HepG2 (cell line): Measurements from ENCODE around the gene PRR15L. TPM values are rescaled to one million over a fixed set of nuclear protein-coding genes. Genes with fewer than 3 reads are reported as not detected.

Experiments used
- DNMT1 ChIP-seq: sonication (generic); formaldehyde crosslinking; IDR thresholded peaks from 2 replicates; pipeline ENCODE4 v1.5.1; 2020; ENCODE audit warnings: mild to moderate bottlenecking, missing genetic modification reagents
- FIP1L1 ChIP-seq: fragments of 200-400 bp; formaldehyde crosslinking; IDR thresholded peaks from 2 replicates; pipeline ENCODE4 v1.6.1; 2018; ENCODE audit warnings: low read depth, mild to moderate bottlenecking, low read length, moderate library complexity, borderline replicate concordance; ENCODE audit not compliant: insufficient read depth
- HBP1 ChIP-seq: IDR thresholded peaks from 2 replicates; pipeline ENCODE4 v1.6.1; 2016; ENCODE audit warnings: low read depth, control low read depth
- KLF9 ChIP-seq: IDR thresholded peaks from 2 replicates; pipeline ENCODE4 v1.6.1; 2016; ENCODE audit warnings: low read depth
- MIXL1 ChIP-seq: IDR thresholded peaks from 2 replicates; pipeline ENCODE4 v1.6.1; 2016
- PHF20 ChIP-seq: sonication (generic); formaldehyde crosslinking; IDR thresholded peaks from 2 replicates; pipeline ENCODE4 v1.5.0; 2020; ENCODE audit warnings: mild to moderate bottlenecking, missing genetic modification reagents
- SOX5 ChIP-seq: IDR thresholded peaks from 2 replicates; pipeline ENCODE4 v1.6.1; 2016; ENCODE audit warnings: borderline replicate concordance
- TBP ChIP-seq: sonication (generic); formaldehyde crosslinking; IDR thresholded peaks from 2 replicates; pipeline ENCODE4 v1.5.0; 2020; ENCODE audit warnings: missing genetic modification reagents
- TEAD3 ChIP-seq: optimal IDR thresholded peaks from 2 replicates; pipeline ENCODE3; 2016; ENCODE audit warnings: borderline replicate concordance
- ZBTB26 ChIP-seq: IDR thresholded peaks from 2 replicates; pipeline ENCODE4 v1.6.1; 2016; ENCODE audit warnings: missing compliant biosample characterization, missing genetic modification reagents, borderline replicate concordance
- ZNF207 ChIP-seq: fragments of 450-650 bp; IDR thresholded peaks from 2 replicates; pipeline ENCODE4 v1.6.1; 2016; ENCODE audit warnings: antibody characterized with exemption, borderline replicate concordance
- ZNF3 ChIP-seq: IDR thresholded peaks from 2 replicates; pipeline ENCODE4 v1.7.0; 2017; ENCODE audit warnings: inconsistent platforms
- ZNF75D ChIP-seq: sonication (generic); formaldehyde crosslinking; IDR thresholded peaks from 2 replicates; pipeline ENCODE4 v1.8.1; 2023; ENCODE audit warnings: missing genetic modification reagents, mild to moderate bottlenecking, borderline replicate concordance
- ZNF770 ChIP-seq: sonication (generic); formaldehyde crosslinking; IDR thresholded peaks from 2 replicates; pipeline ENCODE4 v1.5.0; 2020; ENCODE audit warnings: mild to moderate bottlenecking, missing genetic modification reagents
- polyA plus RNA-seq, 8 experiments: library from polyadenylated mRNA; depleted of rRNA in 3 of 8; stranded (reverse) in 7 of 8; unstranded in 1 of 8; fragments of >200 nt; fragmentation: Illumina TruSeq in 4 of 8; extraction: Trizol in 4 of 8; gene quantifications; 2 replicates each; pipeline versions ENCODE4 v1.2.1 to v1.2.3, GENCODE V29; 2011 to 2016; ENCODE audit warnings: low read depth in 4 of 8, missing spikeins in 1 of 8, mixed read lengths in 1 of 8; ENCODE audit not compliant: insufficient read depth in 1 of 8
- total RNA-seq, 5 experiments: library from RNA; depleted of rRNA; stranded (reverse); fragments of >200 nt; fragmentation: Illumina TruSeq; extraction: Trizol; gene quantifications; 2 replicates each; pipeline ENCODE4 v1.2.3, GENCODE V29; 2016; ENCODE audit warnings: low read depth in 1 of 5
- TF ChIP-seq, protein P1 (sequence below): sonication (generic); formaldehyde crosslinking; IDR thresholded peaks from 2 replicates; pipeline ENCODE4 v1.4.0; 2020; ENCODE audit warnings: mild to moderate bottlenecking, missing genetic modification reagents, borderline replicate concordance
- TF ChIP-seq, protein P2 (sequence below), 2 experiments: sonication (generic) in 1 of 2; formaldehyde crosslinking in 1 of 2; IDR thresholded peaks; 2 replicates each; pipeline versions ENCODE4 v1.6.1 to v1.9.0; 2014 to 2022; ENCODE audit warnings: antibody characterized with exemption in 1 of 2, borderline replicate concordance in 1 of 2, inconsistent platforms in 1 of 2, low read depth in 1 of 2, missing genetic modification reagents in 1 of 2

Gene PRR15L
- total and polyA plus RNA-seq, 2 of the 13 experiments (the other 11 are each of a cell fraction or from before 2014, with no cell fraction given) = 0.44 to 2.0 TPM

DNA sequence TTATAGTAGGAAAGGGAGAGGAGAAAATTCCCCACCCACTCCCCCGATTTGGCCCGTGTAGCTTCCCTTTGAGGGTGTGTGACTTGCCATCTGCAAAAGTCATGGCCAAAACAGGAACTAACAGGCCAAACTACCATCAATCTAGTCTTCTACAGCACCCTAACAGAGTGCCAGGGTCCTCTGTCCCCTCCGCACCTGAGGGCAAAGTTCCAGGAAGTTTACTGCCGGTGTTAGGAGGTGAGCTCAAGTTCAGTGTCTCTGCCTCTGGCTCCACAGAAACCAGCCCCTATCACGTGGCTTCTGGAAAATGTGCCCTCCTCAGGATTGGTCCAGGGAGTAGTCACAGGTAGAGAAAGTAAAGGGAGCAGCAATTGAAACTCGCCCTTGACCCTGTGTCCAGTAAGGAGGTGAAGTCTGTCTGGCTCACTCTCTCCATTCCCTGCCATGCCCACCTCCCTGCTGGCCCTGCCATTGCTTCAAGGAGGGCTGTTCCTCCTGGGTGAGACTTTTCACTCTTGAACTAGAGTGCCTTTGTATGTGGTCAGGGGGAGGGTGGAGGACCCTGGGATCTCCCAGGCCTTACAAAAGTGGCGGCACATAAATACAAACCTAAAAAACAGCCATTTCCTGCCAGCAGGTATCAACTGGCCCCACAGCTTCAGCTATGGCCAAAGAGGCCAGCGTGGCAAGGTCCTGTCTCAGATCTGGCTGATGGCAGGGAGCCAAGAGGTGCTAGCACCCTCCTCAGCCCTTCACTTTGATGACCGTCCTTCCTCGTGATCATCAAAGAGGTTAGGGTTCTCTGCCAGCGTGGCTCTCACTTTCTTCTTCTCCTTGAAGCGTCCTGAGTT lies 5.3 kb downstream of the PRR15L start (continued):
- 0 out of 2 replicates have a peak, but pooled peaks have one; percentile 55 for TF ChIP-seq HBP1
- TF ChIP-seq TBP (CRISPR knock-in tag) = no peak
- no peak for TF ChIP-seq ZNF75D (CRISPR knock-in tag)
- no peak for TF ChIP-seq ZNF207
- peak; percentile 39; the same call in 1 of the 2 replicates for TF ChIP-seq ZBTB26 (CRISPR knock-in tag)
- no peak; the same call in 1 of the 2 replicates for TF ChIP-seq MIXL1 (CRISPR knock-in tag)
- no peak for TF ChIP-seq ZNF770
- TF ChIP-seq FIP1L1 = no peak
- TF ChIP-seq ZNF3 (CRISPR knock-in tag) = no peak
- peak; percentile 62; the same call in 1 of the 2 replicates for TF ChIP-seq SOX5 (CRISPR knock-in tag)
- no peak for TF ChIP-seq KLF9 (CRISPR knock-in tag)
- TF ChIP-seq TEAD3 = peak; percentile 70
- peak; percentile 59; the same call in 1 of the 2 replicates for TF ChIP-seq DNMT1 (CRISPR knock-in tag)
- TF ChIP-seq PHF20 = peak; percentile 63; the same call in 1 of the 2 replicates
- TF ChIP-seq, protein P1, sequence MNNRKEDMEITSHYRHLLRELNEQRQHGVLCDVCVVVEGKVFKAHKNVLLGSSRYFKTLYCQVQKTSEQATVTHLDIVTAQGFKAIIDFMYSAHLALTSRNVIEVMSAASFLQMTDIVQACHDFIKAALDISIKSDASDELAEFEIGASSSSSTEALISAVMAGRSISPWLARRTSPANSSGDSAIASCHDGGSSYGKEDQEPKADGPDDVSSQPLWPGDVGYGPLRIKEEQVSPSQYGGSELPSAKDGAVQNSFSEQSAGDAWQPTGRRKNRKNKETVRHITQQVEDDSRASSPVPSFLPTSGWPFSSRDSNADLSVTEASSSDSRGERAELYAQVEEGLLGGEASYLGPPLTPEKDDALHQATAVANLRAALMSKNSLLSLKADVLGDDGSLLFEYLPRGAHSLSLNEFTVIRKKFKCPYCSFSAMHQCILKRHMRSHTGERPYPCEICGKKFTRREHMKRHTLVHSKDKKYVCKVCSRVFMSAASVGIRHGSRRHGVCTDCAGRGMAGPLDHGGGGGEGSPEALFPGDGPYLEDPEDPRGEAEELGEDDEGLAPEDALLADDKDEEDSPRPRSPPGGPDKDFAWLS (CRISPR knock-in tag) = no peak
- TF ChIP-seq, protein P2, sequence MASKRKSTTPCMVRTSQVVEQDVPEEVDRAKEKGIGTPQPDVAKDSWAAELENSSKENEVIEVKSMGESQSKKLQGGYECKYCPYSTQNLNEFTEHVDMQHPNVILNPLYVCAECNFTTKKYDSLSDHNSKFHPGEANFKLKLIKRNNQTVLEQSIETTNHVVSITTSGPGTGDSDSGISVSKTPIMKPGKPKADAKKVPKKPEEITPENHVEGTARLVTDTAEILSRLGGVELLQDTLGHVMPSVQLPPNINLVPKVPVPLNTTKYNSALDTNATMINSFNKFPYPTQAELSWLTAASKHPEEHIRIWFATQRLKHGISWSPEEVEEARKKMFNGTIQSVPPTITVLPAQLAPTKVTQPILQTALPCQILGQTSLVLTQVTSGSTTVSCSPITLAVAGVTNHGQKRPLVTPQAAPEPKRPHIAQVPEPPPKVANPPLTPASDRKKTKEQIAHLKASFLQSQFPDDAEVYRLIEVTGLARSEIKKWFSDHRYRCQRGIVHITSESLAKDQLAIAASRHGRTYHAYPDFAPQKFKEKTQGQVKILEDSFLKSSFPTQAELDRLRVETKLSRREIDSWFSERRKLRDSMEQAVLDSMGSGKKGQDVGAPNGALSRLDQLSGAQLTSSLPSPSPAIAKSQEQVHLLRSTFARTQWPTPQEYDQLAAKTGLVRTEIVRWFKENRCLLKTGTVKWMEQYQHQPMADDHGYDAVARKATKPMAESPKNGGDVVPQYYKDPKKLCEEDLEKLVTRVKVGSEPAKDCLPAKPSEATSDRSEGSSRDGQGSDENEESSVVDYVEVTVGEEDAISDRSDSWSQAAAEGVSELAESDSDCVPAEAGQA (IDR thresholded peaks at IDR 0.05; ENCODE audit: low read depth) = no peak
- TF ChIP-seq, protein P2 (CRISPR knock-in tag; IDR thresholded peaks at IDR 0.05; ENCODE audit: borderline replicate concordance) = no peak
